ENCODE measurements around the gene RBBP4.

DNA sequence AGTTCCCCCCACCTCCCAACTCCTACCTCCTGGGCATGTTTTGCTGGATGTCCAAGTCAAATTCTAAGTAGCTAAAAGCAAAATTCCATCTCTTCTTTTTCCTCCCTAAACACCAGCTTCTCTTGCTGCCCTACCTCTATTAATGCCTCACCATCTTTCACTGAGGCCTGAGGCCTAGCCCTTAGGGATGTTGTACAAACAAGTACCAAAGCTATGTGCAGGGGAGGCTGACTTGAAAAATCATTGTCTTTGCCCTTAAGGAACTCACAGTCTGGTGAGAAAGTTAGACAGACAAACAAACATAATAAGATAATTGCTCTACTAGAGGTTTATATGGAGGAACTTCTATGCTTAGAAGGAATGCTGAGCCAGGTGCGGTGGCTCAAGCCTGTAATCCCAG is 76.9 kb downstream of the RBBP4 start:
- TF ChIP-seq MXI1 (conservative IDR thresholded peaks at IDR 0.05; ENCODE audit: poor library complexity, severe bottlenecking) (no peak), TAF1 (IDR thresholded peaks at IDR 0.05; ENCODE audit: low read depth) (no peak)
- TF ChIP-seq, protein P1, sequence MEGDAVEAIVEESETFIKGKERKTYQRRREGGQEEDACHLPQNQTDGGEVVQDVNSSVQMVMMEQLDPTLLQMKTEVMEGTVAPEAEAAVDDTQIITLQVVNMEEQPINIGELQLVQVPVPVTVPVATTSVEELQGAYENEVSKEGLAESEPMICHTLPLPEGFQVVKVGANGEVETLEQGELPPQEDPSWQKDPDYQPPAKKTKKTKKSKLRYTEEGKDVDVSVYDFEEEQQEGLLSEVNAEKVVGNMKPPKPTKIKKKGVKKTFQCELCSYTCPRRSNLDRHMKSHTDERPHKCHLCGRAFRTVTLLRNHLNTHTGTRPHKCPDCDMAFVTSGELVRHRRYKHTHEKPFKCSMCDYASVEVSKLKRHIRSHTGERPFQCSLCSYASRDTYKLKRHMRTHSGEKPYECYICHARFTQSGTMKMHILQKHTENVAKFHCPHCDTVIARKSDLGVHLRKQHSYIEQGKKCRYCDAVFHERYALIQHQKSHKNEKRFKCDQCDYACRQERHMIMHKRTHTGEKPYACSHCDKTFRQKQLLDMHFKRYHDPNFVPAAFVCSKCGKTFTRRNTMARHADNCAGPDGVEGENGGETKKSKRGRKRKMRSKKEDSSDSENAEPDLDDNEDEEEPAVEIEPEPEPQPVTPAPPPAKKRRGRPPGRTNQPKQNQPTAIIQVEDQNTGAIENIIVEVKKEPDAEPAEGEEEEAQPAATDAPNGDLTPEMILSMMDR (IDR thresholded peaks at IDR 0.05; ENCODE audit: poor library complexity, severe bottlenecking): no peak
